GM20000 (cell line): Measurements from ENCODE around the gene SH3RF2.

Experiments
- DNase-seq: peaks from one replicate; pipeline ENCODE4 v3.0.0; 2012; ENCODE audit warnings: low spot score
- CTCF ChIP-seq: IDR thresholded peaks from 2 replicates; pipeline ENCODE4 v1.5.1; 2012; ENCODE audit warnings: mild to moderate bottlenecking, control low read depth; ENCODE audit errors: extremely low read depth, missing control alignments

SH3RF2 gene

GRCh38 chr5:146034605-146035004, 98.2 kb downstream of the SH3RF2 start:
- no peak for TF ChIP-seq CTCF
- DNase-seq = no peak

GRCh38 chr5:146039420-146039819, 103.0 kb downstream of the SH3RF2 start:
- DNase-seq = no peak

GRCh38 chr5:146040527-146040926, 104.1 kb downstream of the SH3RF2 start:
- no peak for TF ChIP-seq CTCF

More at GRCh38 chr5:146039420-146039819, 103.0 kb downstream of the SH3RF2 start:
- TF ChIP-seq CTCF = no peak

GRCh38 chr5:146041180-146041789, 104.9 kb downstream of the SH3RF2 start:
- TF ChIP-seq CTCF = no peak
- no peak for DNase-seq

More at GRCh38 chr5:146040527-146040926, 104.1 kb downstream of the SH3RF2 start:
- no peak for DNase-seq

- DNase-seq = no peak
- no peak for TF ChIP-seq CTCF
Measured at GRCh38 chr5:146042628-146043279, 106.4 kb downstream of the SH3RF2 start.

- no peak for TF ChIP-seq CTCF
- no peak for DNase-seq
Measured at GRCh38 chr5:146043722-146044121, 107.3 kb downstream of the SH3RF2 start.

- no peak for DNase-seq
- no peak for TF ChIP-seq CTCF
Measured at GRCh38 chr5:146047396-146047795, 111.0 kb downstream of the SH3RF2 start.
